Measurements from ENCODE around the gene CHST6.

Gene CHST6

DNA sequence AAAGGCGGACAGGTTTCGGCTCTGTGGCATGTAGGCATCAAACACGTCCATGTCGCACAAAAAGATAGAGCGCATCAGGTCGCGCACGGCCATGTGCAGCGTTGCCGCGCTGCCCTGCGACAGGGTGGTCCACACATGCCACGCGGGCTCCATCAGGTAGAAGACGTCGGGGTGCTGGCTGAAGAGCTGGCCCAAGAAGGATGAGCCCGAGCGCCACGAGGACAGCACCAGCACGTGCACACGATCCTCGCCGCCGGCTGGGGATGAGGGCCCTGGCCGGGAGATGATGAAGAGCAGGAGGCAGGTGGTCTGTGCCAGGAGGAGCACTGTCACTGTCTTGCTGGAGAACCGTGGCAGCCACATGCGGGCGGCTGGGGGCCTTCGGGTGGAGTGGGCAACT is 34.7 kb upstream of the CHST6 start:
- Histone ChIP-seq H3K56ac (ENCODE audit: low read length) (no peak overlapping the region), H3K36me3 (ENCODE audit: control insufficient read depth, insufficient read depth, low read length) (no peaks in the 10 kb centered on the region), H2BK120ac (ENCODE audit: low read depth, low read length) (no peak overlapping the region), H3K23ac (ENCODE audit: low read length) (no peak overlapping the region), H3K27me3 (ENCODE audit: insufficient read depth, low read length, poor library complexity) (no peaks in the 10 kb centered on the region), H3K79me2 (ENCODE audit: control insufficient read depth, insufficient read depth, low read length) (no peaks in the 10 kb centered on the region), H3K27ac (ENCODE audit: low read depth, low read length) (no peak overlapping the region), H3K4ac (ENCODE audit: low read depth, low read length) (no peak overlapping the region), H4K8ac (ENCODE audit: low read depth, low read length) (no peak overlapping the region), H4K5ac (ENCODE audit: low read length) (no peak overlapping the region), H2BK5ac (ENCODE audit: low read length) (no peak overlapping the region), H3K4me2 (ENCODE audit: low read length) (no peak overlapping the region), H2AK5ac (ENCODE audit: low read length) (no peak overlapping the region), H3K4me3 (ENCODE audit: low read length) (no peak overlapping the region), H3K9ac (ENCODE audit: low read length) (no peak overlapping the region), H3K18ac (ENCODE audit: low read length) (no peak overlapping the region), H3K4me1 (ENCODE audit: control insufficient read depth, low read depth, low read length) (no peaks in the 10 kb centered on the region), H3K79me1 (ENCODE audit: low read length) (no peaks in the 10 kb centered on the region), H2BK15ac (replicated peaks; ENCODE audit: low read depth) (no peak overlapping the region)
- DNase-seq = no peak
- WGBS (ENCODE audit: extremely low coverage, insufficient coverage, low lambda C conversion rate) = no CpG with 5 or more reads among the region's 29 CpGs

DNA sequence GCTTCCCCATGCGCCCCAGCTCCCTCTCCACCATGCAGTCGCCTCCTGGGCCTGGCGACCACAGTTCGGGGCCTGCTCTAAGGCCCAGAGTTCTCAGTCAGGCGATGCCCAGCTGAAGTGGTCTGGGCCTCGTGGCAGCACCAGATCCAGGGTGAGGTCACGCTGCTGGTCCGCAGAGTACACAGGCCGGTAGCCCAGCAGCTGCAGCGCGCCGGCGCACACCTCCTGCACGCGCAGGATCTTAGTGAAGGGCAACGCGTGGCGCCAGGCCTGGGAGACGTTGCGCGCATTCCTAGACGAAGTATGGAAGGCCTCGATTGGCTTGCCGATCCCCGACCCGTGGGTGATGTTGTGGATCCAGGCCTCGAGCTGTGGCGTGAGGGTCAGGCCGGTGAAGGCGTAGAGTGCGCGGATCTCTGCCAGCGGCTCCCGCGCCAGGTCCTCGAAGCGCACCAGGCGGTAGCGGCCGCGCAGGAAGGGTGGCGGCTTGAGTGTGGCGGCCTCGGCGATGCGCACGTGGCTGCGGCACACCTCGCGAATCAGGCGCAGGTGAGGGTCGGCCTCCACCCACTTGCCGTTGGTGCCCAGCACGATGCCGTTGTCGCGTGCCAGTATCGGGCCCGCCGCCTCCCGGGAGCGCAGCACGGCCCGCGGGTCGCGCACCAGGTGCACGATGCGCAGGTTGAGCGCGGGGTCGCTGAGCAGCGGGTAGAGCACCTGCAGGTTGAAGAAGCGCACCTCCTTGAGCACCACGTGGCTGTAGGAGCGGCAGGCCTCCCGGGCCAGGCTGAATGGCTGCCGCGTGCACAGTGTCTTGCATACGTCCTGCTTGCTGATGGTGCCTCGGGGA is 34.0 kb upstream of the CHST6 start:
- Histone ChIP-seq H3K4me3 (ENCODE audit: low read length) (no peak overlapping the region), H3K27me3 (ENCODE audit: insufficient read depth, low read length, poor library complexity) (no peaks in the 10 kb centered on the region), H2AK5ac (ENCODE audit: low read length) (no peak overlapping the region), H3K79me1 (ENCODE audit: low read length) (no peaks in the 10 kb centered on the region), H3K18ac (ENCODE audit: low read length) (no peak overlapping the region), H3K4me2 (ENCODE audit: low read length) (no peak overlapping the region), H3K9ac (ENCODE audit: low read length) (no peak overlapping the region), H3K79me2 (ENCODE audit: control insufficient read depth, insufficient read depth, low read length) (no peaks in the 10 kb centered on the region), H3K23ac (ENCODE audit: low read length) (no peak overlapping the region), H3K27ac (ENCODE audit: low read depth, low read length) (no peak overlapping the region), H2BK5ac (ENCODE audit: low read length) (no peak overlapping the region), H3K4me1 (ENCODE audit: control insufficient read depth, low read depth, low read length) (no peaks in the 10 kb centered on the region), H4K5ac (ENCODE audit: low read length) (no peak overlapping the region), H3K36me3 (ENCODE audit: control insufficient read depth, insufficient read depth, low read length) (no peaks in the 10 kb centered on the region), H3K56ac (ENCODE audit: low read length) (no peak overlapping the region), H3K4ac (ENCODE audit: low read depth, low read length) (no peak overlapping the region), H4K8ac (ENCODE audit: low read depth, low read length) (no peak overlapping the region), H2BK120ac (ENCODE audit: low read depth, low read length) (no peak overlapping the region), H2BK15ac (replicated peaks; ENCODE audit: low read depth) (no peak overlapping the region)
- WGBS (ENCODE audit: extremely low coverage, insufficient coverage, low lambda C conversion rate) = no CpG with 5 or more reads among the region's 81 CpGs
- DNase-seq = no peak

DNA sequence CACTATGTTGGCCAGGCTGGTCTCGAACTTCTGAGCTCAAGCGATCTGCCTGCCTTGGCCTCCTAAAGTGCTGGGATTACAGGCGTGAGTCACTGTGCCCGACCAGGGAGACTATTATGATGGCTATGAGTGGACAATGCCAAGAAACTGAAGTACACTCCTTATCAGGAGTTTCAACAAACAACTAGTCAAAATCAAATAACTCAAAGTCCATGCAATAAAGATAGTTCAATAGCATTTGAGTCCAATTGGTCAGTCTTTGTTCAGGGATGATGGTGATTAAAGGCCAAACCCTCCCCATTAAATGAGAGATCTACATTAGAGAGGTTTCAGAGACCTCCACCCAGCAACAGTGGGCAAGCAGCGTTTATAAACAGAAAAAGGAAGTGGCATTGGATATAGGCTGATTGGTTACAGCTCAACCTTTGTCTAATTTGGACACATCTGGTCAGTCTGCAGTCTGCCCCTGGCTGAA is 32.6 kb upstream of the CHST6 start:
- Histone ChIP-seq H3K27me3 (ENCODE audit: insufficient read depth, low read length, poor library complexity) (no peaks in the 10 kb centered on the region), H3K9ac (ENCODE audit: low read length) (no peak overlapping the region), H2BK5ac (ENCODE audit: low read length) (no peak overlapping the region), H3K4ac (ENCODE audit: low read depth, low read length) (no peak overlapping the region), H3K23ac (ENCODE audit: low read length) (no peak overlapping the region), H4K8ac (ENCODE audit: low read depth, low read length) (no peak overlapping the region), H3K4me1 (ENCODE audit: control insufficient read depth, low read depth, low read length) (no peaks in the 10 kb centered on the region), H2BK120ac (ENCODE audit: low read depth, low read length) (no peak overlapping the region), H2BK15ac (replicated peaks; ENCODE audit: low read depth) (no peak overlapping the region), H3K27ac (ENCODE audit: low read depth, low read length) (no peak overlapping the region), H2AK5ac (ENCODE audit: low read length) (no peak overlapping the region), H3K4me3 (ENCODE audit: low read length) (no peak overlapping the region), H4K5ac (ENCODE audit: low read length) (no peak overlapping the region), H3K56ac (ENCODE audit: low read length) (no peak overlapping the region), H3K79me1 (ENCODE audit: low read length) (no peaks in the 10 kb centered on the region), H3K4me2 (ENCODE audit: low read length) (no peak overlapping the region), H3K36me3 (ENCODE audit: control insufficient read depth, insufficient read depth, low read length) (no peaks in the 10 kb centered on the region), H3K18ac (ENCODE audit: low read length) (no peak overlapping the region), H3K79me2 (ENCODE audit: control insufficient read depth, insufficient read depth, low read length) (no peaks in the 10 kb centered on the region)
- no peak for DNase-seq
- WGBS (ENCODE audit: extremely low coverage, insufficient coverage, low lambda C conversion rate) = no CpG with 5 or more reads among the region's 5 CpGs

DNA sequence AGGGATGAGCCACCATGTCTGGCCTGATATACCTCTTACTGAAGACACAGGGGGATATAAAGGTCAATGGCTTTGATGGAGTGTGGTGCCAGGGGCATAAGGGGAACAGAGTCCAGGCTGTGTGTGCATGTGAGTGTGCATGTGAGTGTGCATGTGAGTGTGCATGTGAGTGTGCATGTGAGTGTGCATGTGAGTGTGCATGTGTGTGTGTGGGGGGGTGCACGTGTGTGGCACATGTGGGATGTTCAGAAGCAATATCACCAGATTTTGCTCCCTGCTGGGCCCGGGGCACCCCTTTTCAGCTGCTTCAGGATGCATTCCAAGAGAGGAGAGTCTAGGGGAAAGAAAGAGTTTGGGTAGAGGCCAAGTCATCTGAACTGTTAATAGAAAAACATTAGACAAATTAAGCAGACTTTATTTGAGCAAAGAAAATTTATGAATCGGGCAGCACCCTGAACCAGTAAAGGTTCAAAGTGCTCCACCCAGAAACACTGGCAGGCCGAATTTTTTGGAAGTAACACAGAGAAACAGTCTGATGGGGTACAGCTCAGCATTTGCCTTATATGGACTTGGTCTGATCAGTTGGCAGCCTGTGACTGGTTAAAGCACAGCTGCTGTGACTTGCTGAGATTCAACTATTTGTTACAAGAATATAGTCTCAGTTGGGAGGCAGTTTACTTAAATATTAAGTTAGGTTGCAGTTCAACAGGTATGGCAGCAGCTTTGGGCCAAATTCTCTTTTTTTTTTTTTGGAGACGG is 31.0 kb upstream of the CHST6 start:
- Histone ChIP-seq H3K79me1 (ENCODE audit: low read length) (no peaks in the 10 kb centered on the region), H3K27ac (ENCODE audit: low read depth, low read length) (no peak overlapping the region), H3K4me2 (ENCODE audit: low read length) (no peak overlapping the region), H3K18ac (ENCODE audit: low read length) (no peak overlapping the region), H3K4me1 (ENCODE audit: control insufficient read depth, low read depth, low read length) (no peaks in the 10 kb centered on the region), H2BK120ac (ENCODE audit: low read depth, low read length) (no peak overlapping the region), H3K36me3 (ENCODE audit: control insufficient read depth, insufficient read depth, low read length) (no peaks in the 10 kb centered on the region), H3K23ac (ENCODE audit: low read length) (no peak overlapping the region), H3K4ac (ENCODE audit: low read depth, low read length) (no peak overlapping the region), H2AK5ac (ENCODE audit: low read length) (no peak overlapping the region), H4K8ac (ENCODE audit: low read depth, low read length) (no peak overlapping the region), H3K79me2 (ENCODE audit: control insufficient read depth, insufficient read depth, low read length) (no peaks in the 10 kb centered on the region), H2BK5ac (ENCODE audit: low read length) (no peak overlapping the region), H2BK15ac (replicated peaks; ENCODE audit: low read depth) (no peak overlapping the region), H3K9ac (ENCODE audit: low read length) (no peak overlapping the region), H3K56ac (ENCODE audit: low read length) (no peak overlapping the region), H4K5ac (ENCODE audit: low read length) (no peak overlapping the region), H3K4me3 (ENCODE audit: low read length) (no peak overlapping the region), H3K27me3 (ENCODE audit: insufficient read depth, low read length, poor library complexity) (no peaks in the 10 kb centered on the region)
- no CpG with 5 or more reads among the region's 5 CpGs for WGBS (ENCODE audit: extremely low coverage, insufficient coverage, low lambda C conversion rate)
- no peak for DNase-seq

DNA sequence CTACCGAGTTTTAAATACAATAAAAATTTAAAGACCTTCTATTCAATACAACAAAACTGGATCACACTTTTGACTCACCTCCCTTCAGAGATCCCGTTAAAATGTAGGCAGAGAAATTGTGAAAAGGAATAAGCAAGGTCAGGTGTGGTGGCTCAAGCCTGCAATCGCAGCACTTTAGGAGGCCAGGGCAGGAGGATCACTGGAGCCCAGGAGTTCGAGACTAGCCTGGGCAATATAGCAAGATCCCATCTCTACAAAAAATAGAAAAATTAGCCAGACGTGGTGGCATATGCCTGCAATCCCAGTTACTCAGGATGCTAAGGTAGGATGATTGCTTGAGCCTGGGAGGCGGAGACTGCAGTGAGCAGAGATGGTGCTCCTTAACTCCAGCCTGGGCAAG is 23.9 kb upstream of the CHST6 start:
- Histone ChIP-seq H3K36me3 (ENCODE audit: control insufficient read depth, insufficient read depth, low read length) (no peaks in the 10 kb centered on the region), H3K79me1 (ENCODE audit: low read length) (no peaks in the 10 kb centered on the region), H3K27ac (ENCODE audit: low read depth, low read length) (no peak overlapping the region), H2AK5ac (ENCODE audit: low read length) (no peak overlapping the region), H3K79me2 (ENCODE audit: control insufficient read depth, insufficient read depth, low read length) (no peaks in the 10 kb centered on the region), H4K5ac (ENCODE audit: low read length) (no peak overlapping the region), H3K4me1 (ENCODE audit: control insufficient read depth, low read depth, low read length) (no peaks in the 10 kb centered on the region), H3K23ac (ENCODE audit: low read length) (no peak overlapping the region), H3K4me3 (ENCODE audit: low read length) (no peak overlapping the region), H4K8ac (ENCODE audit: low read depth, low read length) (no peak overlapping the region), H3K18ac (ENCODE audit: low read length) (no peak overlapping the region), H3K56ac (ENCODE audit: low read length) (no peak overlapping the region), H3K9ac (ENCODE audit: low read length) (no peak overlapping the region), H2BK15ac (replicated peaks; ENCODE audit: low read depth) (no peak overlapping the region), H3K4me2 (ENCODE audit: low read length) (no peak overlapping the region), H2BK5ac (ENCODE audit: low read length) (no peak overlapping the region), H3K27me3 (ENCODE audit: insufficient read depth, low read length, poor library complexity) (no peaks in the 10 kb centered on the region), H2BK120ac (ENCODE audit: low read depth, low read length) (no peak overlapping the region), H3K4ac (ENCODE audit: low read depth, low read length) (no peak overlapping the region)
- no CpG with 5 or more reads among the region's 6 CpGs for WGBS (ENCODE audit: extremely low coverage, insufficient coverage, low lambda C conversion rate)
- DNase-seq = no peak

Measured in mesendoderm (in vitro differentiated cells).